ENCODE data around the gene SARDH.

Gene SARDH

DNA sequence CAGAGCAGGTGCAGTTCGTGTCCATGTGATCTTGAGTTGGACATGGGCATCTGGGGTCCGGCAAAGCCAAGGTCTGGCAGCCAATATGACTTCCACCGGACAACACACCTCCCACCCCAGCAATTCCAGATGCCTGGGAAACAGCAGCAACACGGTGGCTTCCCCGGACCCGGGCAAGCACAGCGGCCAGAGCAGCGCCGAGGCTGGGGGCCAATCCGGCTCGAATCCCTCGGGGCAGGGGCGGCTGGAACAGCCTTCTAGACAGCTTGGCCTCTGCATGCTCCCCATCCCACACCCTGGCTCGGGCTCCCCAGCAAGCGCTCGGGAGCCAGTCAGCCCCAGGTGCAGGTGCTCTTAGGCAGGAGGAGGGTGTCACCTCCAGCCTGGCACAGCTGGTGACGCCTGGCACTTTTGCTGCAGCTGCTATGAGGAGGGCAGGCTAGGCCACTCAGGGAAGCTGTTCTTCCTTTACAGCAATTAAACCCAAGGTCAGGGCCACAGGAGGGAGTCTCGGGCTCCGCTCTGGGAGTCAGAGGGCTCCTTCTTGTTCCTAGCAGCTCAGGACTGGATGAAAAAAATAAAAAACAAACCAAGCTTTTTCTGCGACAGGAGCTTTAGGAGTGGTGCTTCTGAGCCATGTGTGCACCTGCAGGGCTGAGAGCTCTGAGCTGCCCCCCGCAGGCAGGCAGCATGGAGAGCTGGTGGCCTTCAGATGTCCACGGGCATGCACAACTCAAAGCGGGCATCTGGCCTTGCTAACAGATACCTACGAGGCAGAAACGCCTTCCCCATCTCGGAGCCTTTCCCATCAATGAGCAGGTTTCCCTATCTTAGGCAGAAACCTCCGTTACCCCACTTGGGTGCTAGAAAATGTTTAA is 73.7 kb downstream of the SARDH start:
- DNase-seq: no peak

- DNase-seq: no peak
Measured at GRCh38 chr9:133661846-133662540, 76.2 kb downstream of the SARDH start.

DNA sequence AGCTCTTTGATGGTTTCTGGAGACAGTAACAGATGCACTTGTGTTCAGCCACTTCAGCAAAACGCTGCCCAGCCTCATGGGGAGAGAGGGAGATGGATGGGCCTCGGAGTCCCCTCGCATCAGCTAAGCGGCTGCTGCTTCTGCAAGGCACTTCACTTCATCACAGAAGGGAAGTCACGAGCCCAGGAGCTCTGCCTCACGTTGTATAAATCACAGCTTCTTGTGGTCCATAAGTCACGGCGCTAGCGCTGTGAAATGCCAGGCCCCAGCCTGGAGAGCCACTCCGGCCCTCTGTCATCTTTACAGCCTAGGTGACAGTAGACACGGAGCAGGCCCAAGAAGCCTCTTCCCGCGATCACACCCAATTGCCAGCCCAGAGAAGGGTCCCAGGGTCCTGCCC is 78.6 kb downstream of the SARDH start:
- no peak for DNase-seq

- DNase-seq: no peak
Measured at GRCh38 chr9:133658442-133659431, 79.4 kb downstream of the SARDH start.

DNA sequence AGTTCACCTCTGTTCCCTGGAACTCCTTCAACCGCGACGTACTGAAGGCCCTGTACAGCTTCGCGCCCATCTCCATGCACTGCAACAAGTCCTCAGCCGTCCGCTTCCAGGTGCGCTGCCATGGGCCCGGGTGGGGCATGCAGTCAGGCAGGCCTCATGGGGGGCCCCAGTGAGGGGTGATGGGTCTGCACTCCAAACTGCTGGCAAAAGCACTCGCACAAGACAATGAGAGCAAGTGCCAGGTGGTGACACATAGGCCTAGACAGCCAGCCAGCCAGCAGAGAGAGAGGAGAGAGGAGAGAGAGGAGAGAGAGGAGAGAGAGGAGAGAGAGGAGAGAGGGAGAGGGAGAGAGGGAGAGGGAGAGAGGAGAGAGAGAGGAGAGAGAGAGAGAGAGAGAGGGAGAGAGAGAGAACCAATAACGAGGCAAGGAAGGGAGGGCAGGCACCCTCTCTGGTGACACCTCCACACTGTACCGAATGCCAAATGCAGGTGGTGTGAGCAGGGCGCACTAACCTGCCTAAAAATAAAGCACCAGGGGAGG is 81.0 kb downstream of the SARDH start:
- no peak for DNase-seq

- no peak for DNase-seq
Measured at GRCh38 chr9:133656211-133657119, 81.7 kb downstream of the SARDH start.

- no peak for DNase-seq
Measured at GRCh38 chr9:133655701-133656100, 82.5 kb downstream of the SARDH start.

DNA sequence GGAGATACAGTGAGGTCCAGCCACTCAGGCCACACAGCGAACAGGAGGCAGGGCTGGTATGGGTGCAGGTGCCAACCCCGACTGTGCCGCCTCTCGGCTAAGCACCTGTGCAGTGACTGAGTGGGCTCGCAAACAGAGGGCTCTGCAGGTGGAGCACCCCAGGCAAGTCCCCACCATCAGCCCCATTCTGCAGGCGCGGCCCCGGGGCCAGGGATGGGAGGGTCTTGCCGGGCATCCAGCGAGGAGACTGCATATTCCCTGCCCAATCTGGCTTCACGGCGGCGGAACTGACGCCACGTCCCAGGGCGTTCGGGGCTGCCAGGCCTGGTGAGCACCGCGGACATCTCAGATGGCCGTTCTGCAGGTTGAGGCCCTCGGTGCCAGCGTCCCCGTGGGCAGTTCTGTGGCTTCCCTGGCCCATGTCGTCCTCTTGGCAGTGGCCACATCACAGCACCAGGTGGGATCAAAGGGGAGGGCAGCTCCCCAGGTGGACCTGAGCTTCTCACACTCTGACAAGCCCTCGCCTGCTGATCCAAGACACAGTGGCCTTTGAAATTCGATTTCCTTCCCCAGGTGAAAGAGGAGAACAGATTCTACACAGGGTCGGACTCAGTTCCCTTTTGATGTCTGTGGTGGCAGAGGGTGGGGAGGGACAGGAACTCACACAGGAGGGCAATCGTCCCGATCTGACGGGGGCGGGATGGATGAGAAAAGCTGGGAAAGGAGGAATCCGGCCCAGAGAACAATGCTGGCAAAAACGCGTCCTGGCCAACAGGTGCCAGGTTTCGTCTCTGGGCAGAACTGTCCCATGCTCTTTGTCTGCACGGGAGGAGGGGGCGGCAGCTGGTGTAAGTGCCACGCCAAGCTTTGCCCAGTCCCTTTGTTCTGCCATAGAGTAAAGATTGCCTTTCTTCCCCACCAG is 83.2 kb downstream of the SARDH start:
- no peak for DNase-seq

GRCh38 chr9:133653638-133654037 is 84.5 kb downstream of the SARDH start:
- no peak for DNase-seq

GRCh38 chr9:133650026-133650425 is 88.1 kb downstream of the SARDH start:
- DNase-seq: no peak

DNA sequence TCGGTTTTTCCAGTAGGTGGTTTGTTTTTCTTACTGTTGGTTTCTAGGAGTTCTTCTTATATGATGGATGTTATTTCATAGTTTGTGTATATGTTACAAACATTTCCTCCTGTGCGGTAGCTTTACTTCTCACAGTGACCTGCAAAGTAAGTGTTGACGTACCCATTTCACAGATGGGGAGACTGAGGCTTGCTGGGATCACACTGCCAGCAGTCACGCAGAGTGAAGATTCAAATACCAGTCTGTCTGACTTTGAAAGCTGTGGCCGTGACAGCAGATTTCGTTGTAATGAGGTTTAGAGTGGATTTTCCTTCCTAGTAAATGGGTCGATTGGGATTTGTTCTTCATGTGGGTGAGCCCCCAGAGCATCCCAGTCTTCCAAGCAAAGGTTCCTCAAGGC is 89.0 kb downstream of the SARDH start:
- DNase-seq: no peak

DNA sequence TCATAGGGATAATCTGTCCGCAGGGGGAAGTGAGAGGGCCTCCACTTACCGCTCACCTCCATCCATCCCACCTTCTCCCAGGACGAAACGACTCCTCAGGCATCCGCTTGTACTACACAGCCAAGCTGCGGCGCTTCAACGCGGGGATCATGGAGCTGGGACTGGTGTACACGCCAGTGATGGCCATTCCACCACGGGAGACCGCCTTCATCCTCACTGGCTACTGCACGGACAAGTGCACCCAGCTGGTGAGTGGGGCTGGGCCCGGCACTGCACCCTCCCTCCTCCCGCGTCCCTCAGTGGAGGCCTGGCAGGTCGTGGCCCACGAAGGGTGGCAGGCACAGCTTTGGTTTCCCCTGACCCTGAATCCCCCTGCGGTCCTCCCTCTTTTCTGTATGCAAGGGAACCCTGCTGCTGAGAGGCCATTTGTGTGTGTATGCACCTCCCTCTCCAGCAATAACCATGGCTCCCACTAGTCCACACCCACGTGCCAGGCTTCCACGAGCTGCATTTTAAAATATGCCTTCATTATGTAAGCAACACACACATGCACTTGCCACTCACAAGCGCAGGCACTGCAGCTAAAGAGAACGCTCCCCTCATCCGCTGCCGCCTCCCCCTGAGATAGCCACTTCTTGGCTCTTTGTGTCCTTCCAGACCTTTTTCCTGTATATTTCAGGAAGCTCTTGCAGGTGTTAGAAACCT is 90.2 kb downstream of the SARDH start:
- no peak for DNase-seq

DNA sequence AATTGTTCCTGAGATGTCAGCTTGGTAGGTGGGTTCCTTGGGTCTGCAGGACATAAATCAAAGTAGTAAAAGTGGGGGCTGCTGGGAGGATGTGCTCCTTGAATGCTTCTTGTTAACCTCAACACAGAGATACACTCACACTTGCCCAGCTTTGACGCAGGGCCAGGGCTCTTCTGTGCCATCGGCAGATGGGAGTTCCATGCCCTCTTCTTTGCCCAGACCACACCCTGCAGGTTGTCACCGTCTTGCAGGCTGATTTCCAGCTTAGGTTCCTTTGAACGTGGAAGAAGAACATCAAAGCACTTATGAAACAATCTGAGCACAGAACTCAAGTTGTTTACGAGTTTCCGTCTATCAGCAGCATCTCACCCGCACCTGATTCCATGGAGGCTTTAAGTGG is 91.0 kb downstream of the SARDH start:
- DNase-seq: no peak

DNA sequence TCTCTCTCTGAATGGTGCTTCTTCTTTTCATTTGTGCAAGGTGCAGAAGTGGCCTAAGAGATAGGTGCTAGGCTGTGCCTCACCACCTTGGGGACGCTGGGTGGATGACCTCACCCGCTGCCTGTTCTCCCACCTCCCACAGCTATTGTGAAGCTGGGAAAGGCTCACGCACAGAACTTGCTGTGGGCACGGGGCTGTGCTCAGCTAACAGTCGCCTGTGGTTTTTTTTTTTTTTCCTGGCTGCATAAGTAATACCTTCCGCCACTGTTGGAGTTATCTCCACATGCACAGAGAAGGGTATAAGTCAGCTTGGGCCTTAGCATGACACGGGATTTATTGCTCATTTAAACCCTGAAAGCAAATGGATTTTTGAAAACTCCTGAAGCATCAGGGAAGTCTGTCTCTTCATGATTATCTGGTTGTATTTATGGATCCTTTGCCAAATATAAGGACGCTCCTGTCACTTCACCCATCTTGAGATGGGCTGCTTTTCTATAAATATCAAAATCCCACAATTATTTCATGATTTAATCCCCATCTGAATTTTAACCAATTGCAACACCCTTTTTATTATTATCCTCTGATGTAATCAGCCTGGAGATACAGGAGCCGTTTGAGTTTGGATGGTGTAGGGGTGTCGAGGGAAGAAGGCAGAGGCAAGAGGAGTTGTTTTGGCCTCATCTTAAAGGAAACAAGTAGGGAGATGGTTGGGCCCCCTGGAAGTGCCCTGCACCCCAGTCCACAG is 93.0 kb downstream of the SARDH start:
- no peak for DNase-seq

DNA sequence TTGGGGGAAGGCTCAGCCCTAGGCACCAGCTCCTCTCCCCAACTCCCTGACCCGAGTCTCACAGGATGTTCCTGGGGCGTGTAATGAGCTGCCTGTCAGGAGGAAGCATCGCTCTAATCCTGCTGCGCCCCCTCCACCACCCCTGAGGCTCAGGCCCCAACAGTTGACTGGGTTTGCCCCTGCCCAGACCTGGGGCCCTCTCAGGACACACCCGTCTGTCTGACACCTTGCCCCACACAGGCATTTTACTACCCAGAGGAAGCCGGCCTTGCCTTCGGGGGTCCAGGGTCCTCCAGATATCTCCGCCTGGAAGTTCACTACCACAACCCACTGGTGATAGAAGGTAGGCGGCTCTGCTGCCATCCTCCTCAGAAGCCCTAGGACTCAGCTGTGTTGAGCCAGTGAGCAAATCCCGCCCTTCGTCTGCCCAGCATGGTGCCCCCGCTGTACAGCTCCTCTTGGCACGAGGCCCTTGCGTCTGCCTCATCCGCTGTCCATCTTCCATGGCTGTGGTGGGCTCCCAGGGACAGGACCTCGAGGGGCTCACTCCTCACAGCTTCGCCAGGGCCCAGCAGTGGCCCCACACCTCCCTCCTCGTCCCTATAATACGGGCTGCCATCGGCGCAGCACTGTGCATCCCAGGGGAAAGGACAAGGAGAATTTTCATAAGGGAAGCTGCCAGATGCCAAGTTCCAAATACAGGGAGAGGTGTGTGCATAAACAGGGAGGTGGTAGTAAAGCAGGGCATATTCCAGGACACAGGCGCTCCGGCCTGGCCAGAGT is 94.0 kb downstream of the SARDH start:
- DNase-seq: no peak

DNA sequence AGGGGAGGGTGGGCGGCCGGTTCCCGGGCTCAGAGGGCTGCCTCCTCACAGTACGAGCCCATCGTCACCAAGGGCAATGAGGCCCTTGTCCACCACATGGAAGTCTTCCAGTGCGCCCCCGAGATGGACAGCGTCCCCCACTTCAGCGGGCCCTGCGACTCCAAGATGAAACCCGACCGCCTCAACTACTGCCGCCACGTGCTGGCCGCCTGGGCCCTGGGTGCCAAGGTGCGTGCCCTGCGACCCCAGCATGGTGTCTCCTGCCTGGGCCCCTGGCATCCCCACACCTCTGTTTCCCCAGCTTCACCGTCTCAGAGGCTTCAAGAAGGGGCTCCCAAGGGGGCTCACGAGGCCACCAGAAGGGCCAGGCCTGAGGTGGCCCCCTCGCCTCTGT is 94.8 kb downstream of the SARDH start:
- no peak for DNase-seq

DNA sequence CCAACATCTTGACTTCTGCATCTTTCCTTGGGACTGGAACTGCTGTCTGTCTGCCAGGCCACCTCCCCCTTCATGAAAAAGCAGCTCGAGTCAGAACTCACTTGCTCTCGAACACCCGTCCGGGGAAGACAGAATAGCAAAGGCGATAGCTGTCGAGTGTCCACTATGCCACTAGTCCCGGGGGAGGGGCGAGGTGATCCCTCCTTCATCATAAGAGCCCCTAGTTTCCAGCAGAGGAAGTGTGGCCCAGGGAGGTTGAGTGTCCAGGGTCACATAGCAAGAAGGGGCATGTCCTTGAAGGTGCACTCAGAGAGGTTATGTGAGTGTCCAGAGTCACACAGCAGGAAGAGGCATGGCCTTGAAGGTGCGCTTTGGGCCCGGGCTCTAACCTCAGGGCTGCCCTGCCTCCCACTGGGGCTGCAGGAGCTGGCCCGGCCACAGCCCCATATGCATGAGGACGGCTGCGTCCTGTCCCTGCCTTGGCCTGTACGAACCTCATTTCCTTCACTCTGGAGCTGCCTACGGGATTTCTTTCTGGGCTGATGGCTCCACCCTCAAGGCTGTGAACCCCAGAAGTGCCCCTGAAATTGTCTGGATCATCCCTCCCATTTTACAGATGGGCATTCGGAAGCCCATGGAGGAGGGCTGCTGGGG is 95.3 kb downstream of the SARDH start:
- DNase-seq: no peak

Measured in NCI-H446 (cell line).